ENCODE measurements around the gene TTLL6.

The TTLL6 gene

GRCh38 chr17:48759288-48759687, 57.7 kb downstream of the TTLL6 start:
- no peak for DNase-seq (ENCODE audit: low spot score)

GRCh38 chr17:48757524-48757961, 59.5 kb downstream of the TTLL6 start:
- DNase-seq (ENCODE audit: low spot score) = no peak

GRCh38 chr17:48756830-48757251, 60.2 kb downstream of the TTLL6 start:
- no peak for DNase-seq (ENCODE audit: low spot score)

GRCh38 chr17:48755356-48755755, 61.7 kb downstream of the TTLL6 start:
- no peak for DNase-seq (ENCODE audit: low spot score)

- no peak for DNase-seq (ENCODE audit: low spot score)
Observed at GRCh38 chr17:48754500-48755261, 62.3 kb downstream of the TTLL6 start.

- peak; percentile 41 for DNase-seq (ENCODE audit: low spot score)
Observed at GRCh38 chr17:48753794-48754499, 63.1 kb downstream of the TTLL6 start.

GRCh38 chr17:48752399-48753288, 64.4 kb downstream of the TTLL6 start:
- DNase-seq (ENCODE audit: low spot score) = no peak

- DNase-seq (ENCODE audit: low spot score) = no peak
Observed at GRCh38 chr17:48751733-48752398, 65.2 kb downstream of the TTLL6 start.

GRCh38 chr17:48751172-48751571, 65.9 kb downstream of the TTLL6 start:
- no peak for DNase-seq (ENCODE audit: low spot score)

GRCh38 chr17:48749621-48750553, 67.1 kb downstream of the TTLL6 start:
- DNase-seq (ENCODE audit: low spot score) = no peak

GRCh38 chr17:48748718-48749566, 68.1 kb downstream of the TTLL6 start:
- DNase-seq (ENCODE audit: low spot score) = no peak

GRCh38 chr17:48747445-48748363, 69.3 kb downstream of the TTLL6 start:
- no peak for DNase-seq (ENCODE audit: low spot score)

- no peak for DNase-seq (ENCODE audit: low spot score)
Observed at GRCh38 chr17:48746916-48747444, 70.0 kb downstream of the TTLL6 start.

GRCh38 chr17:48745381-48746275, 71.4 kb downstream of the TTLL6 start:
- DNase-seq (ENCODE audit: low spot score) = no peak

- no peak for DNase-seq (ENCODE audit: low spot score)
Observed at GRCh38 chr17:48740537-48740936, 76.5 kb downstream of the TTLL6 start.

GRCh38 chr17:48738803-48739526, 78.1 kb downstream of the TTLL6 start:
- DNase-seq (ENCODE audit: low spot score) = no peak

- DNase-seq (ENCODE audit: low spot score) = no peak
Observed at GRCh38 chr17:48738424-48738802, 78.6 kb downstream of the TTLL6 start.
